ENCODE results near the gene TTC34.

TTC34 gene

DNA sequence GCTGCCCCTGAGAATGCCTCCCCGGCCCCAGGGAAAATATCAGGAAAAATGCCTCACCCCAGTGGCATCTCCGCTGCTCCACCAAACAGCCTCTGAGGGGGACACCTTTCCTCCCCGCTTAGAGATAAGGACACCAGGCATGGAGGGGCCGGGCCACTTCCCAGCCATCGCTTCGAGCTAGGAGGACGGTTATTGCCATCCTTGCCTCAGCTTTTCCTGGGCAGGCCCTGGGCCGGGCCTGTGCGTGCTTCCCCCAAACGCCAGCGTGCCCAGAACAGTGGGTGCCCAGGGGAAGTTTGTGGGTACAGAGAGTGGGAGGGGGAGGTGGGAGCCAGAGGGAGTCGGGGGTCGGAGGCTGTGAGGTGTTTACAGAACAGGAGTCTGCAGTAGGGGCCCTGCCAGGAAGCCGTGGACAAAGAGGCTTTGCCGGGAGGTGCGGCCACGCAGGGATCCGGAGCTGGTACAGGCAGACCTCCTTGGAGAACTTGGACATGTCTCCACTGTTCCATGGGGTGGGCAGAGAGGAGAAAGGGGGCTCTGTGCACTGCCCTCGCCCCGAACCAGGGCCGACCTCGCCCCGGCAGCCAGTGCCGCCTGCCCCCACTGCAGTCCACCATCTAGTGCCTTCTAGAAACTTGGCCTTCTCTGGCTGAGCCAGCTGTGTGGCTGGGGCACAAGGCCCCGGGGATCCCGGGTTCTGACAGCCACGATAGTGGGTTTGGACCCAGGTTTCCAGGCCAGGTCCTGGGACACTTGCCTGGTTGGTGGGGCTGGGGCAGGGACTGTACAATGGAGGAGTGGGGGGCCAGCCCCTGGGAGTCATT lies 33.5 kb upstream of the TTC34 start:
- FAIRE-seq (no peak), DNase-seq (ENCODE audit: insufficient read length) (no peak)
- TF ChIP-seq POLR2A (IDR thresholded peaks at IDR 0.05; ENCODE audit: low read depth, low read length) (no peak), POLR2AphosphoS5 (IDR thresholded peaks at IDR 0.05; ENCODE audit: low read depth, low read length) (no peak), TAF1 (IDR thresholded peaks at IDR 0.05; ENCODE audit: borderline replicate concordance, low read depth, low read length) (no peak)

- FAIRE-seq, result no peak
- TF ChIP-seq POLR2A (IDR thresholded peaks at IDR 0.05; ENCODE audit: low read depth, low read length) (no peak), POLR2AphosphoS5 (IDR thresholded peaks at IDR 0.05; ENCODE audit: low read depth, low read length) (no peak), TAF1 (IDR thresholded peaks at IDR 0.05; ENCODE audit: borderline replicate concordance, low read depth, low read length) (no peak)
- DNase-seq (ENCODE audit: insufficient read length), result no peak
Observed at GRCh38 chr1:2834146-2834475, 32.6 kb upstream of the TTC34 start.

- no peak for TF ChIP-seq TAF1 (IDR thresholded peaks at IDR 0.05; ENCODE audit: borderline replicate concordance, low read depth, low read length)
- no peak for TF ChIP-seq POLR2AphosphoS5 (IDR thresholded peaks at IDR 0.05; ENCODE audit: low read depth, low read length)
- no peak for TF ChIP-seq POLR2A (IDR thresholded peaks at IDR 0.05; ENCODE audit: low read depth, low read length)
- no peak for FAIRE-seq
Observed at GRCh38 chr1:2833454-2834145, 32.1 kb upstream of the TTC34 start.

GRCh38 chr1:2832506-2833453 lies 31.3 kb upstream of the TTC34 start:
- FAIRE-seq (no peak), DNase-seq (ENCODE audit: insufficient read length) (no peak)
- TF ChIP-seq POLR2A (IDR thresholded peaks at IDR 0.05; ENCODE audit: low read depth, low read length), result no peak
- no peak for TF ChIP-seq TAF1 (IDR thresholded peaks at IDR 0.05; ENCODE audit: borderline replicate concordance, low read depth, low read length)
- no peak for TF ChIP-seq POLR2AphosphoS5 (IDR thresholded peaks at IDR 0.05; ENCODE audit: low read depth, low read length)

More at GRCh38 chr1:2833454-2834145, 32.1 kb upstream of the TTC34 start:
- no peak for DNase-seq (ENCODE audit: insufficient read length)

DNA sequence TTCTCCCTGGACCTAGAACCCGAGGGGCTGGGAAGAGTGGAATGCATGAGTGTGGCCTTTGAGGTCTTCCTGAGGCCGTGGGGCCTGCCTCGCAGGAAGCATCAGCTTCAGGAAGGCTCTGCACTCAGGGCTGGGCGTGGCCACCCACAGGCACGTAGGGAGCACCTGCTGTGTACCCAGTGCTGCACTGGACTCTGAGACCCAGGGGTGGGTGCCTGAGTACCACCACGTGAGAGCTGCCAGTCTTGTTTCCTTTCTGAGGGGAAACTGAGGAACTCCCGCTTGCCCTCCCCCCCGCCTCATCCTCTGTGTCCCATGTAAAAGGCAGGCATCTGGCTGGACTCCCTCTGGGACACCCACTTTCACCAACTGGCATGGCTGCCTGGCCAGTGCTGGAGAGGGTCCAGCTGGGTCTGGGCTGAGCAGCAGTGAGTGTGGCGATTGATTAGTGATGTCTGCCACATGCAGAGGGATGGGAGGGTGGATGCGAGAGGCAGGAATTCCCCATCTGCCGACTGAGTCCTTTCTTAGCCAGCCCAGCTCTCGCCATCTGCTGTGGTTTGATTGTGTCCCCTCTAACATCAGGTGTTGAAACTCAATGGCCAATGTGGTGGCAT lies 30.2 kb upstream of the TTC34 start:
- no peak for TF ChIP-seq TAF1 (IDR thresholded peaks at IDR 0.05; ENCODE audit: borderline replicate concordance, low read depth, low read length)
- TF ChIP-seq POLR2A (IDR thresholded peaks at IDR 0.05; ENCODE audit: low read depth, low read length), result no peak
- no peak for TF ChIP-seq POLR2AphosphoS5 (IDR thresholded peaks at IDR 0.05; ENCODE audit: low read depth, low read length)
- DNase-seq (ENCODE audit: insufficient read length) (no peak), FAIRE-seq (no peak)

GRCh38 chr1:2830761-2831425 lies 29.4 kb upstream of the TTC34 start:
- TF ChIP-seq POLR2AphosphoS5 (IDR thresholded peaks at IDR 0.05; ENCODE audit: low read depth, low read length) (no peak), TAF1 (IDR thresholded peaks at IDR 0.05; ENCODE audit: borderline replicate concordance, low read depth, low read length) (no peak), POLR2A (IDR thresholded peaks at IDR 0.05; ENCODE audit: low read depth, low read length) (no peak)
- DNase-seq (ENCODE audit: insufficient read length) (no peak), FAIRE-seq (no peak)

- no peak for TF ChIP-seq TAF1 (IDR thresholded peaks at IDR 0.05; ENCODE audit: borderline replicate concordance, low read depth, low read length)
- no peak for TF ChIP-seq POLR2AphosphoS5 (IDR thresholded peaks at IDR 0.05; ENCODE audit: low read depth, low read length)
- no peak for TF ChIP-seq POLR2A (IDR thresholded peaks at IDR 0.05; ENCODE audit: low read depth, low read length)
- no peak for FAIRE-seq
- DNase-seq (ENCODE audit: insufficient read length), result no peak
Observed at GRCh38 chr1:2829846-2830615, 28.5 kb upstream of the TTC34 start.

DNA sequence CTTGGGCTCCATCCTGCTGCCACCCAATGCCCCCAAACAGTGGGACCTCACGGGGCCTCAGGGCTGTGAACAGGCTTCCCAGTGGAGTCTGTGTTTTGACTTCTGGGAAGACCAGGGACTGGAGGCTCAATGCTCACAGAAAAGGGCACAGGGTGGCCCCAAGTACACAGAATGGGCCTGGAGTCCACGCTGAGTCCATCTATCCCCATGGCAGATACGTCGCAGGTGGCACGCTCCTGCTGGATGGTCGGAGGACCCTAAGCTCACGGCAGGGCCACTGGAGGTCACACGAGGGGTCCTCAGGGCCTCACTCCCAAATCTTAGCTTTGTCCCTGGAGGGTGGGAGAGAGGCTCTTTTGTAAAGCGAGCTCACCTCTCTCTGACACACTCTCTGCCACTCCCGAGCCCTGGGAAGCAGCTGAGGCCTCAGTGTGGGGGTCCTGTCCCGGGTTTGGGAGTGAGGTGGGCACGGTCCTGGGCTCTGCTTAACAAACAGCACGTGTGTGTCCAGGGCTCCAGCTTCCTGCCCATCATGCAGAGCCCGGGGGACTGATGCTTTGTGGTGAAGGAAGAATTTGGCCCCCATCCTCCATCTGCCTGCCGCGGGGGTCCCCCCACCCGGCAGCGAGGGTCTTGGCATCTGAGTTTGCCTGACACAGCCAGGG lies 27.2 kb upstream of the TTC34 start:
- TF ChIP-seq TAF1 (IDR thresholded peaks at IDR 0.05; ENCODE audit: borderline replicate concordance, low read depth, low read length), result no peak
- no peak for TF ChIP-seq POLR2AphosphoS5 (IDR thresholded peaks at IDR 0.05; ENCODE audit: low read depth, low read length)
- FAIRE-seq, result no peak

DNA sequence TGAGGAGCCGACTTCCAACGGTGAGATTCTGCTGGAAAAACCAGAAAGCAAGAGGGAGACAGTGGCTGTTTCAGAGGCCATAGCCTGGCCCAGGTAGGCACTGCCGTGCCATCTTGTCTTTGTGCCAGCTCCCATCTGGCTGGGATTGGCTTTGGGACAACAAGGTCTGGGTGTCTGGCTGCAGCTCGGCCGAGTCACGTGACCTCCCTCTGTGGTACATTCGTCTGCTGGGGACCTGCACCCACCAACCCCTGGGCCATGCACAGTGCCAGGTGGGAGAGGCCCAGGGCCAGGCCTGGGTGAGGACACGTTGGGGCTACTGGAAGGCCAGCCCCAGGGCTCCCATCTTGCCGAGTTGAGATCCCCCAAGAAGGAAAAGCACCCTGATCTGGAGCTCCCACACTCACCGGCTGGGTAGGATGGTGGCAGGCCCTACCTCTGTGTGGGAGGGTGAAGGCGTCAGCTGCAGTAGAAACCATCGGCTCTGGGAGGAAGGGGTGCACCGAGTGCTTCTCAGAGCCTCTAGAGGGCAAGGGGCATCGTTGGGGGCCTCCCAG lies 25.3 kb upstream of the TTC34 start:
- DNase-seq (ENCODE audit: insufficient read length) (no peak), FAIRE-seq (no peak)
- no peak for TF ChIP-seq POLR2AphosphoS5 (IDR thresholded peaks at IDR 0.05; ENCODE audit: low read depth, low read length)
- TF ChIP-seq POLR2A (IDR thresholded peaks at IDR 0.05; ENCODE audit: low read depth, low read length), result no peak

More for the DNA sequence above, 27.2 kb upstream of the TTC34 start:
- DNase-seq (ENCODE audit: insufficient read length), result no peak

All from GM12892 (cell line).